ENCODE results near the gene CBX1. TPM values are rescaled to one million over a fixed set of nuclear protein-coding genes. Genes with fewer than 3 reads are reported as not detected.

Gene CBX1
- total RNA-seq, 2 donors from 2014 or later = 15.8 to 34.2 TPM

GRCh38 chr17:48121923-48122664 is 20.8 kb upstream of the CBX1 start:
- Histone ChIP-seq H3K27ac (no peak overlapping the region), H3K4me3 (no peak overlapping the region), H3K9me3 (no peaks in the 10 kb centered on the region), H3K27me3 (no peaks in the 10 kb centered on the region), H3K36me3 (replicated peaks in 1 of 2; ENCODE audit: insufficient read depth in 1 of 2, low read depth in 2 of 2) (peaks cover 0 to 27% of the 10 kb centered on the region in 2 donors), H3K4me1 (no peaks in the 10 kb centered on the region)
- WGBS, 2 donors = 82 to 83% methylated on average over 9 of the region's 9 CpGs
- intact Hi-C loops (cut with DNase I) = no loop called here
- DNase-seq = no peak
- no peak for ATAC-seq
- TF ChIP-seq CTCF (IDR thresholded peaks at IDR 0.05) = no peak
- no peak for TF ChIP-seq POLR2A (IDR thresholded peaks at IDR 0.05)

- Histone ChIP-seq H3K27me3 (no peaks in the 10 kb centered on the region), H3K4me3 (no peak overlapping the region), H3K36me3 (replicated peaks in 1 of 2; ENCODE audit: insufficient read depth in 1 of 2, low read depth in 2 of 2) (peaks cover 0 to 6% of the 10 kb centered on the region in 2 donors), H3K27ac (peak overlapping the region in 1 of 4 donors; percentile 1), H3K4me1 (peaks cover 17% of the 10 kb centered on the region), H3K9me3 (no peaks in the 10 kb centered on the region)
- ATAC-seq (no peak), DNase-seq (peak in 1 of 4 donors; percentile 47)
- 61 to 94% methylated on average over 5 of the region's 5 CpGs for WGBS, 2 donors
- intact Hi-C loops (cut with DNase I) = no loop called here
- TF ChIP-seq POLR2A (IDR thresholded peaks at IDR 0.05) = peak in 2 of 3 donors; percentile 9 to 36
- TF ChIP-seq CTCF (IDR thresholded peaks at IDR 0.05) = no peak
Observed at GRCh38 chr17:48113201-48113676, 12.0 kb upstream of the CBX1 start.

- DNase-seq (no peak), ATAC-seq (no peak)
- Histone ChIP-seq H3K4me3 (no peak overlapping the region), H3K27ac (no peak overlapping the region), H3K4me1 (peaks cover 18% of the 10 kb centered on the region), H3K36me3 (replicated peaks in 1 of 2; ENCODE audit: insufficient read depth in 1 of 2, low read depth in 2 of 2) (peaks cover 0 to 2% of the 10 kb centered on the region in 2 donors), H3K9me3 (no peaks in the 10 kb centered on the region), H3K27me3 (no peaks in the 10 kb centered on the region)
- TF ChIP-seq POLR2A (IDR thresholded peaks at IDR 0.05) = no peak
- no peak for TF ChIP-seq CTCF (IDR thresholded peaks at IDR 0.05)
- 79 to 86% methylated on average over 2 of the region's 2 CpGs for WGBS, 2 donors
- intact Hi-C loops (cut with DNase I) = no loop called here
Observed at GRCh38 chr17:48111937-48112241, 10.6 kb upstream of the CBX1 start.

- Histone ChIP-seq H3K4me1 (peaks cover 21% of the 10 kb centered on the region), H3K36me3 (replicated peaks in 1 of 2; ENCODE audit: insufficient read depth in 1 of 2, low read depth in 2 of 2) (peaks cover 0 to 2% of the 10 kb centered on the region in 2 donors), H3K27ac (no peak overlapping the region), H3K27me3 (no peaks in the 10 kb centered on the region), H3K4me3 (no peak overlapping the region), H3K9me3 (no peaks in the 10 kb centered on the region)
- no peak for ATAC-seq
- no peak for DNase-seq
- intact Hi-C loops (cut with DNase I) = no loop called here
- WGBS, 2 donors = 70 to 74% methylated on average over 9 of the region's 9 CpGs
- TF ChIP-seq CTCF (IDR thresholded peaks at IDR 0.05) (no peak), POLR2A (IDR thresholded peaks at IDR 0.05) (no peak)
Observed at GRCh38 chr17:48110761-48111160, 9.5 kb upstream of the CBX1 start.

All from body of pancreas (tissue), 4 donors.